H1 (cell line): ENCODE measurements around the gene ING5. TPM values are rescaled to one million over a fixed set of nuclear protein-coding genes. Genes with fewer than 3 reads are reported as not detected.

Source experiments
- CTCF ChIA-PET: fragments of 300-600 bp; sonication (Branson Sonifier 250); formaldehyde crosslinking; loops from one replicate; lab custom pipeline; 2021; ENCODE audit not compliant: partially characterized antibody; lab: Charles Lee
- POLR2A ChIA-PET: fragments of 300-600 bp; sonication (Branson Sonifier 250); formaldehyde crosslinking; loops from one replicate; lab custom pipeline; 2021; ENCODE audit warnings: inconsistent platforms; ENCODE audit not compliant: partially characterized antibody; lab: Charles Lee
- DNase-seq, 2 experiments: peaks; one replicate each; pipeline versions ENCODE4 v3.0.0 to v3.0.0-alpha.2; 2010 to 2022; ENCODE audit warnings: low spot score in 2 of 2, low read depth in 1 of 2, mixed read lengths in 1 of 2
- FAIRE-seq: peaks from 2 replicates; lab custom pipeline; 2011; peaks lifted over from hg19 to GRCh38; lab: Jason Lieb, UNC
- H2AFZ ChIP-seq: 2 replicates; pipeline ENCODE4 v1.8.1; 2012; ENCODE audit warnings: low read length, inconsistent platforms
- H2AK5ac ChIP-seq: 2 replicates; pipeline ENCODE4 v1.6.1; 2013; ENCODE audit warnings: low read depth, low read length
- H2BK120ac ChIP-seq: replicated peaks from 2 replicates; pipeline ENCODE3; 2013; ENCODE audit warnings: low read depth, low read length, inconsistent platforms
- H2BK12ac ChIP-seq: 2 replicates; pipeline ENCODE4 v1.6.1; 2013; ENCODE audit warnings: low read depth, low read length
- H2BK15ac ChIP-seq: 2 replicates; pipeline ENCODE4 v1.6.1; 2013; ENCODE audit warnings: low read length
- H2BK20ac ChIP-seq: 2 replicates; pipeline ENCODE4 v1.6.1; 2013; ENCODE audit warnings: low read length
- H2BK5ac ChIP-seq: 2 replicates; pipeline ENCODE4 v1.6.1; 2013; ENCODE audit warnings: low read depth, low read length
- H3K14ac ChIP-seq: 2 replicates; pipeline ENCODE4 v1.6.1; 2013; ENCODE audit warnings: inconsistent platforms; ENCODE audit not compliant: insufficient read length
- H3K18ac ChIP-seq: 2 replicates; pipeline ENCODE4 v1.6.1; 2013; ENCODE audit warnings: low read length; ENCODE audit errors: extremely low read depth
- H3K23ac ChIP-seq: 2 replicates; pipeline ENCODE4 v1.6.1; 2013; ENCODE audit warnings: inconsistent platforms; ENCODE audit not compliant: insufficient read length
- H3K23me2 ChIP-seq: 2 replicates; pipeline ENCODE4 v1.6.1; 2013; ENCODE audit warnings: low read depth, low read length
- H3K27ac ChIP-seq: 2 replicates; pipeline ENCODE4 v1.6.1; 2011; ENCODE audit warnings: low read depth, low read length, inconsistent platforms
- H3K27me3 ChIP-seq, 4 experiments: replicated peaks in 1 of 4; 1 replicate in 1 of 4; 2 replicates in 3 of 4; pipeline versions ENCODE4 v1.6.1 to v1.8.1; 2011 to 2013; ENCODE audit warnings: low read length in 3 of 4, mild to moderate bottlenecking in 3 of 4, inconsistent platforms in 2 of 4, mixed read lengths in 2 of 4, moderate library complexity in 1 of 4; ENCODE audit not compliant: control insufficient read depth in 3 of 4, insufficient read depth in 3 of 4; ENCODE audit errors: extremely low read depth in 1 of 4
- H3K36me3 ChIP-seq, 4 experiments: 2 replicates each; pipeline versions ENCODE4 v1.6.1 to v1.8.1; 2011 to 2013; ENCODE audit warnings: mild to moderate bottlenecking in 4 of 4, low read length in 3 of 4, moderate library complexity in 2 of 4, control low read depth in 1 of 4, inconsistent platforms in 1 of 4; ENCODE audit not compliant: insufficient read depth in 4 of 4, control insufficient read depth in 2 of 4
- H3K4ac ChIP-seq: replicated peaks from 2 replicates; pipeline ENCODE3; 2013; ENCODE audit warnings: low read length, low read depth, mixed read lengths, inconsistent platforms; ENCODE audit not compliant: insufficient read length
- H3K4me1 ChIP-seq, 4 experiments: replicated peaks in 1 of 4; 1 replicate in 1 of 4; 2 replicates in 3 of 4; pipeline versions ENCODE4 v1.6.1 to v1.8.1; 2011 to 2013; ENCODE audit warnings: low read length in 3 of 4, inconsistent platforms in 2 of 4, mixed read lengths in 1 of 4; ENCODE audit not compliant: insufficient read depth in 4 of 4, control insufficient read depth in 3 of 4
- H3K4me2 ChIP-seq, 2 experiments: 2 replicates each; pipeline versions ENCODE4 v1.6.1 to v1.8.1; 2011 to 2013; ENCODE audit warnings: low read depth in 2 of 2, low read length in 2 of 2, control low read depth in 1 of 2, inconsistent platforms in 1 of 2, mild to moderate bottlenecking in 1 of 2; ENCODE audit not compliant: insufficient read depth in 1 of 2
- H3K4me3 ChIP-seq, 4 experiments: fragments of 200-600, 300-600 bp in 1 of 4; sonication (generic), shearing (Covaris generic), sonication (Bioruptor Twin) in 1 of 4; 2 replicates each; pipeline versions ENCODE4 v1.5.1 to v1.8.1; 2011 to 2016; ENCODE audit warnings: low read length in 4 of 4, low read depth in 3 of 4, control low read depth in 2 of 4, inconsistent platforms in 2 of 4, mild to moderate bottlenecking in 2 of 4, mixed read lengths in 1 of 4, moderate library complexity in 1 of 4; ENCODE audit not compliant: insufficient read depth in 2 of 4; ENCODE audit errors: extremely low read depth in 1 of 4
- H3K56ac ChIP-seq: replicated peaks from 2 replicates; pipeline ENCODE3; 2013; ENCODE audit warnings: low read depth, mild to moderate bottlenecking, mixed read lengths, low read length, inconsistent platforms; ENCODE audit not compliant: insufficient read length
- H3K79me1 ChIP-seq: 2 replicates; pipeline ENCODE4 v1.6.1; 2013; ENCODE audit warnings: low read depth, low read length, control low read depth
- H3K79me2 ChIP-seq, 2 experiments: 2 replicates each; pipeline versions ENCODE4 v1.6.1 to v1.8.1; 2012 to 2013; ENCODE audit warnings: low read length in 2 of 2, mild to moderate bottlenecking in 2 of 2, inconsistent platforms in 1 of 2; ENCODE audit not compliant: insufficient read depth in 2 of 2, control insufficient read depth in 1 of 2
- H3K9ac ChIP-seq, 4 experiments: replicated peaks in 1 of 4; 1 replicate in 1 of 4; 2 replicates in 3 of 4; pipeline versions ENCODE4 v1.6.1 to v1.8.1; 2011 to 2013; ENCODE audit warnings: low read depth in 3 of 4, low read length in 3 of 4, control low read depth in 2 of 4, mild to moderate bottlenecking in 2 of 4, moderate library complexity in 2 of 4, inconsistent platforms in 1 of 4; ENCODE audit errors: extremely low read depth in 1 of 4
- H3K9me3 ChIP-seq, 2 experiments: 2 replicates each; pipeline versions ENCODE4 v1.6.1 to v1.8.1; 2012 to 2013; ENCODE audit warnings: mild to moderate bottlenecking in 2 of 2, moderate library complexity in 2 of 2, control low read depth in 1 of 2, inconsistent platforms in 1 of 2, low read depth in 1 of 2, low read length in 1 of 2, mixed read lengths in 1 of 2; ENCODE audit not compliant: insufficient read depth in 2 of 2
- H4K20me1 ChIP-seq, 2 experiments: replicated peaks in 1 of 2; 2 replicates each; pipeline versions ENCODE3 to v1.8.1; 2011 to 2013; ENCODE audit warnings: inconsistent platforms in 2 of 2, low read length in 2 of 2, mild to moderate bottlenecking in 1 of 2; ENCODE audit not compliant: insufficient read depth in 2 of 2, control insufficient read depth in 1 of 2
- H4K5ac ChIP-seq: 2 replicates; pipeline ENCODE4 v1.6.1; 2013; ENCODE audit warnings: low read length, low read depth, mixed read lengths, inconsistent platforms; ENCODE audit not compliant: insufficient read length
- H4K8ac ChIP-seq: 2 replicates; pipeline ENCODE4 v1.8.0; 2013; ENCODE audit warnings: mild to moderate bottlenecking, moderate library complexity, low read length, inconsistent platforms; ENCODE audit not compliant: insufficient read depth; ENCODE audit errors: extremely low read depth
- H4K91ac ChIP-seq: replicated peaks from 2 replicates; pipeline ENCODE3; 2013; ENCODE audit warnings: low read length, mixed read lengths, inconsistent platforms; ENCODE audit not compliant: insufficient read length
- ASH2L ChIP-seq: fragments of 200-600, 300-600 bp; sonication (generic); IDR thresholded peaks from one replicate; pipeline ENCODE4 v1.7.1; 2017; ENCODE audit warnings: low read length
- ATF3 ChIP-seq: IDR thresholded peaks from 2 replicates; pipeline ENCODE4 v1.6.1; 2011; ENCODE audit warnings: low read depth, mild to moderate bottlenecking, low read length; ENCODE audit not compliant: insufficient read depth
- CHD2 ChIP-seq: IDR thresholded peaks from 2 replicates; pipeline ENCODE4 v1.6.1; 2012; ENCODE audit warnings: low read length, improper control_type of control experiment
- CTBP2 ChIP-seq: IDR thresholded peaks from 2 replicates; pipeline ENCODE4 v1.7.0; 2011; ENCODE audit warnings: borderline replicate concordance, mild to moderate bottlenecking, moderate library complexity, mixed read lengths, low read length; ENCODE audit not compliant: insufficient read depth, insufficient read length
- E2F6 ChIP-seq: IDR thresholded peaks from 2 replicates; pipeline ENCODE4 v1.6.1; 2012; ENCODE audit warnings: inconsistent platforms
- EZH2 ChIP-seq: fragments of 200-600 bp; sonication (generic); IDR thresholded peaks from 2 replicates; pipeline ENCODE4 v1.7.1; 2012; ENCODE audit warnings: low read depth, mild to moderate bottlenecking, moderate library complexity, low read length, inconsistent platforms; ENCODE audit not compliant: severe bottlenecking
- GTF2F1 ChIP-seq: IDR thresholded peaks from 2 replicates; pipeline ENCODE4 v1.6.1; 2012; ENCODE audit warnings: low read depth, low read length, improper control_type of control experiment, borderline replicate concordance
- SIX5 ChIP-seq: IDR thresholded peaks from 2 replicates; pipeline ENCODE4 v1.6.1; 2011; ENCODE audit warnings: mild to moderate bottlenecking, low read depth, low read length
- WGBS, 2 experiments: shearing (Covaris generic) in 1 of 2; methylation state at CpG; one replicate each; pipeline versions ENCODE4 v1.1.6 to v1.1.7; 2013 to 2015; ENCODE audit warnings: low lambda C conversion rate in 2 of 2, mixed read lengths in 2 of 2, inconsistent platforms in 1 of 2, low coverage in 1 of 2, missing lambda C conversion rate in 1 of 2; ENCODE audit not compliant: insufficient replicate concordance in 2 of 2, insufficient coverage in 1 of 2, insufficient read length in 1 of 2; ENCODE audit errors: extremely low coverage in 1 of 2, missing lambda C conversion rate in 1 of 2; 5-methylcytosine and 5-hydroxymethylcytosine counted together
- polyA plus RNA-seq, 7 experiments: library from polyadenylated mRNA; depleted of rRNA in 3 of 7; stranded (reverse) in 5 of 7; unstranded in 2 of 7; fragments of >200 nt in 5 of 7; fragments of 200-250 nt in 2 of 7; gene quantifications; 1 replicate in 5 of 7; 2 replicates in 1 of 7; 4 replicates in 1 of 7; pipeline versions ENCODE4 v1.2.1 to v1.2.3, GENCODE V29; 2011 to 2013; ENCODE audit warnings: missing spikeins in 2 of 7, mixed read lengths in 2 of 7
- total RNA-seq: library from RNA; stranded (reverse); fragmentation: NEBNext Ultra II Directional; extraction: Animal tissue kit (Norgen Biotek cat#: 25700); gene quantifications from 2 replicates; pipeline ENCODE4 v1.2.1, GENCODE V29; 2021

The ING5 gene
- total and polyA plus RNA-seq, 2 of the 8 experiments (the other 6 are each of a cell fraction or from before 2014, with no cell fraction given): 41.5 to 47.4 TPM

- Histone ChIP-seq H2AK5ac (no peak overlapping the region), H2BK5ac (no peak overlapping the region), H2BK15ac (no peak overlapping the region), H3K4me3 (no peak overlapping the region), H3K4me2 (no peak overlapping the region), H2AFZ (no peak overlapping the region), H3K9ac (no peak overlapping the region), H3K23me2 (no peaks in the 10 kb centered on the region), H3K56ac (no peak overlapping the region), H3K4ac (no peak overlapping the region), H3K4me1 (no peaks in the 10 kb centered on the region), H3K9me3 (peaks cover under 1 to 5% of the 10 kb centered on the region in 2 experiments; a peak in 3 of 4 replicates), H4K5ac (no peak overlapping the region), H2BK120ac (no peak overlapping the region), H3K14ac (no peak overlapping the region), H4K91ac (no peak overlapping the region), H2BK20ac (no peak overlapping the region), H3K36me3 (no peaks in the 10 kb centered on the region; a peak in 1 of 8 replicates), H3K79me2 (no peaks in the 10 kb centered on the region), H3K23ac (no peak overlapping the region), H3K18ac (no peak overlapping the region), H3K27ac (no peak overlapping the region), H4K20me1 (peaks cover 0 to 3% of the 10 kb centered on the region in 2 experiments), H2BK12ac (no peak overlapping the region), H4K8ac (peak overlapping the region; percentile 51; the same call in 1 of the 2 replicates), H3K27me3 (no peaks in the 10 kb centered on the region), H3K79me1 (no peaks in the 10 kb centered on the region)
- CTCF ChIA-PET: interaction anchor here (1.1 kb wide), 1 partner anchor 22 kb away, joined by 4 read pairs; no protein-coding TSS in a partner anchor
- DNase-seq (no peak), FAIRE-seq (no peak)
- 84% methylated on average over 9 of the region's 18 CpGs; no CpG with 5 or more reads in 1 of the 2 experiments for WGBS, 2 experiments
- TF ChIP-seq GTF2F1 (no peak), EZH2 (no peak), CTBP2 (no peak), ASH2L (no peak), CHD2 (no peak), E2F6 (no peak), ATF3 (no peak), SIX5 (no peak)
- POLR2A ChIA-PET: interaction anchor here (1.0 kb wide), 1 partner anchor 18 kb away, joined by 4 read pairs; no protein-coding TSS in a partner anchor
Observed at GRCh38 chr2:241755166-241755565, 53.3 kb downstream of the ING5 start.
